H1 (cell line): ENCODE data around the gene C4orf46. TPM values are rescaled to one million over a fixed set of nuclear protein-coding genes. Genes with fewer than 3 reads are reported as not detected.

Experiments used
- CEBPB ChIP-seq: IDR thresholded peaks from 2 replicates; pipeline ENCODE4 v1.6.1; 2012; ENCODE audit warnings: low read depth, low read length
- E2F6 ChIP-seq: IDR thresholded peaks from 2 replicates; pipeline ENCODE4 v1.6.1; 2012; ENCODE audit warnings: inconsistent platforms
- KDM5A ChIP-seq: fragments of 200-600 bp; IDR thresholded peaks from 2 replicates; pipeline ENCODE4 v1.7.1; 2012; ENCODE audit warnings: mild to moderate bottlenecking, low read length, inconsistent platforms, mixed read lengths
- polyA plus RNA-seq, 7 experiments: library from polyadenylated mRNA; depleted of rRNA in 3 of 7; stranded (reverse) in 5 of 7; unstranded in 2 of 7; fragments of >200 nt in 5 of 7; fragments of 200-250 nt in 2 of 7; gene quantifications; 1 replicate in 5 of 7; 2 replicates in 1 of 7; 4 replicates in 1 of 7; pipeline versions ENCODE4 v1.2.1 to v1.2.3, GENCODE V29; 2011 to 2013; ENCODE audit warnings: missing spikeins in 2 of 7, mixed read lengths in 2 of 7
- total RNA-seq: library from RNA; stranded (reverse); fragmentation: NEBNext Ultra II Directional; extraction: Animal tissue kit (Norgen Biotek cat#: 25700); gene quantifications from 2 replicates; pipeline ENCODE4 v1.2.1, GENCODE V29; 2021

C4orf46 gene
- total and polyA plus RNA-seq, 2 of the 8 experiments (the other 6 are each of a cell fraction or from before 2014, with no cell fraction given) = 19.8 to 28.6 TPM

GRCh38 chr4:158622251-158622650, 49.4 kb downstream of the C4orf46 start (continued):
- TF ChIP-seq E2F6 (no peak), KDM5A (no peak), CEBPB (no peak)
